ENCODE measurements around the gene EEF1E1.
"Not testable (repeated sequence)": the region's sequence is repeated elsewhere in the genome, so short reads cannot be mapped to it uniquely, and the experiment has no call there.

Gene EEF1E1

DNA sequence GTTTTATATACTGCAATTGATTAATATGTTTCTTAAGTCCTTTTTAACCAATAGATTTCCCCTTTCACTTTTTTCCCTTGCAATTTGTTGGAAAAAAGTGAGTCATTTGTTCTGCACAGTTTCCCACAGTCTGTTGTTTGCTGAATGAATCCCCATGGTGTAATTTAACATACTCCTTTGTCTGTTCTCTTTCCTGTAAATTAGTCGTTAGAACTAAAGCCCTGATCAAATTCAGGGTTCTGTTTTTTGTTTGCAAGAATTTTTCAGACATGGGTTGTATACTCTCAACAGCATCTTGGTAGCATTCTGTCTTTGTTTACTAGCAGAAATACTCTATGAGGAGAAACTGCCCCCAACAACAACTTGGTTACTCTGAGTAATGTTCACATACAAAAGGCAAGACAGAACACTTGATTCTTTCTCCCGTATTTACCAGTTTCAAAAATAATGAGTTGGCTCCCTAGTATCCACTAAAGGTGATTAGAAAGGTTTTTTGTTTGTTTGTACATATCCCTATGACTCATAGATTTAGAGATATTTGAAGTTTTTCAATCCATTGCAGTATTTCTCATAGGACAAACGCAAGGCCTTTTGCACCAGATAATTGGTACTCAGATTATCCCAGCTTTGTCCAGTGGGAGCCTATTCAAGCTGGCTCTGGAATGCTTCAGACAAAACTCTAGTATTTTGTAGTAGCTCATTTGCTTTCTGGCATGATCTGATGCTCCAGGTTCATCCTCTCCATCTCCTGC, 54.6 kb downstream of the EEF1E1 start:
- Histone ChIP-seq H3K27me3 (replicated peaks; ENCODE audit: control insufficient read depth, insufficient read depth, low read length, poor library complexity, severe bottlenecking) (no peaks in the 10 kb centered on the region), H3K4me3 (ENCODE audit: insufficient read depth, low read depth, low read length, poor library complexity, severe bottlenecking) (no peak overlapping the region), H3K27ac (ENCODE audit: insufficient read depth, low read length, poor library complexity, severe bottlenecking) (no peak overlapping the region), H3K9me3 (ENCODE audit: control insufficient read depth, low read length) (no peaks in the 10 kb centered on the region), H3K4me1 (ENCODE audit: control insufficient read depth, insufficient read depth, low read length, poor library complexity, severe bottlenecking) (no peaks in the 10 kb centered on the region), H3K36me3 (ENCODE audit: control insufficient read depth, insufficient read depth, low read length) (peaks cover 6% of the 10 kb centered on the region)
- no peak for DNase-seq

GRCh38 chr6:8045769-8046168, 56.6 kb downstream of the EEF1E1 start:
- H3K27me3 ChIP-seq (replicated peaks; ENCODE audit: control insufficient read depth, insufficient read depth, low read length, poor library complexity, severe bottlenecking); H3K4me3 ChIP-seq (ENCODE audit: insufficient read depth, low read depth, low read length, poor library complexity, severe bottlenecking); DNase-seq; H3K36me3 ChIP-seq (ENCODE audit: control insufficient read depth, insufficient read depth, low read length); H3K27ac ChIP-seq (ENCODE audit: insufficient read depth, low read length, poor library complexity, severe bottlenecking); H3K4me1 ChIP-seq (ENCODE audit: control insufficient read depth, insufficient read depth, low read length, poor library complexity, severe bottlenecking); H3K9me3 ChIP-seq (ENCODE audit: control insufficient read depth, low read length): not testable (repeated sequence)

- DNase-seq: no peak
- Histone ChIP-seq H3K4me3 (ENCODE audit: insufficient read depth, low read depth, low read length, poor library complexity, severe bottlenecking) (no peak overlapping the region), H3K9me3 (ENCODE audit: control insufficient read depth, low read length) (no peaks in the 10 kb centered on the region), H3K27ac (ENCODE audit: insufficient read depth, low read length, poor library complexity, severe bottlenecking) (no peak overlapping the region), H3K36me3 (ENCODE audit: control insufficient read depth, insufficient read depth, low read length) (peaks cover 21% of the 10 kb centered on the region), H3K4me1 (ENCODE audit: control insufficient read depth, insufficient read depth, low read length, poor library complexity, severe bottlenecking) (no peaks in the 10 kb centered on the region), H3K27me3 (replicated peaks; ENCODE audit: control insufficient read depth, insufficient read depth, low read length, poor library complexity, severe bottlenecking) (no peaks in the 10 kb centered on the region)
Observed at GRCh38 chr6:8043221-8043620, 59.1 kb downstream of the EEF1E1 start.

- Histone ChIP-seq H3K9me3 (ENCODE audit: control insufficient read depth, low read length) (no peaks in the 10 kb centered on the region), H3K4me3 (ENCODE audit: insufficient read depth, low read depth, low read length, poor library complexity, severe bottlenecking) (no peak overlapping the region), H3K27me3 (replicated peaks; ENCODE audit: control insufficient read depth, insufficient read depth, low read length, poor library complexity, severe bottlenecking) (no peaks in the 10 kb centered on the region), H3K36me3 (ENCODE audit: control insufficient read depth, insufficient read depth, low read length) (peaks cover 14% of the 10 kb centered on the region), H3K4me1 (ENCODE audit: control insufficient read depth, insufficient read depth, low read length, poor library complexity, severe bottlenecking) (no peaks in the 10 kb centered on the region), H3K27ac (ENCODE audit: insufficient read depth, low read length, poor library complexity, severe bottlenecking) (no peak overlapping the region)
- no peak for DNase-seq
Observed at GRCh38 chr6:8041913-8042583, 60.3 kb downstream of the EEF1E1 start.

DNA sequence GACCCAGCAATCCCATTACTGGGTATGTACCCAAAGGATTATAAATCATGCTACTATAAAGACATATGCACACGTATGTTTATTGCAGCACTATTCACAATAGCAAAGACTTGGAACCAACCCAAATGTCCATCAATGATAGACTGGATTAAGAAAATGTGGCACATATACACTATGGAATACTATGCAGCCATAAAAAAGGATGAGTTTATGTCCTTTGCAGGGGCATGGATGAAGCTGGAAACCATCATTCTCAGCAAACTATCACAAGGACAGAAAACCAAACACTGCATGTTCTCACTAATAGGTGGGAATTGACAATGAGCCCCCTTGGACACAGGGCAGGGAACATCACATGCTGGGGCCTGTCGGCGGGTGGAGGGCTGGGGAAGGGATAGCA, 68.2 kb downstream of the EEF1E1 start:
- H3K4me1 ChIP-seq (ENCODE audit: control insufficient read depth, insufficient read depth, low read length, poor library complexity, severe bottlenecking); H3K4me3 ChIP-seq (ENCODE audit: insufficient read depth, low read depth, low read length, poor library complexity, severe bottlenecking); H3K27me3 ChIP-seq (replicated peaks; ENCODE audit: control insufficient read depth, insufficient read depth, low read length, poor library complexity, severe bottlenecking); H3K9me3 ChIP-seq (ENCODE audit: control insufficient read depth, low read length); H3K36me3 ChIP-seq (ENCODE audit: control insufficient read depth, insufficient read depth, low read length); DNase-seq; H3K27ac ChIP-seq (ENCODE audit: insufficient read depth, low read length, poor library complexity, severe bottlenecking): not testable (repeated sequence)

GRCh38 chr6:8030920-8031319, 71.4 kb downstream of the EEF1E1 start:
- Histone ChIP-seq H3K36me3 (ENCODE audit: control insufficient read depth, insufficient read depth, low read length) (peaks cover 4% of the 10 kb centered on the region), H3K27me3 (replicated peaks; ENCODE audit: control insufficient read depth, insufficient read depth, low read length, poor library complexity, severe bottlenecking) (no peaks in the 10 kb centered on the region), H3K4me1 (ENCODE audit: control insufficient read depth, insufficient read depth, low read length, poor library complexity, severe bottlenecking) (peaks cover 4% of the 10 kb centered on the region), H3K27ac (ENCODE audit: insufficient read depth, low read length, poor library complexity, severe bottlenecking) (no peak overlapping the region), H3K4me3 (ENCODE audit: insufficient read depth, low read depth, low read length, poor library complexity, severe bottlenecking) (no peak overlapping the region), H3K9me3 (ENCODE audit: control insufficient read depth, low read length) (no peaks in the 10 kb centered on the region)
- DNase-seq: no peak
